H9 (cell line): Measurements from ENCODE around the gene CT45A10. TPM values are rescaled to one million over a fixed set of nuclear protein-coding genes. Genes with fewer than 3 reads are reported as not detected.
A peak's percentile ranks its signal among the peaks of the same experiment; 100 is the strongest.

Source experiments
- DNase-seq: peaks from one replicate; pipeline ENCODE4 v3.0.0-alpha.2; 2017
- H2AFZ ChIP-seq: one replicate; pipeline ENCODE4 v1.6.1; 2013; ENCODE audit warnings: mild to moderate bottlenecking, low read length, control low read depth, moderate library complexity
- H2AK5ac ChIP-seq: 2 replicates; pipeline ENCODE4 v1.6.1; 2013; ENCODE audit warnings: low read length, control low read depth, mixed read lengths; ENCODE audit not compliant: insufficient read length
- H2BK120ac ChIP-seq: one replicate; pipeline ENCODE4 v1.6.1; 2013; ENCODE audit warnings: low read depth, mild to moderate bottlenecking, low read length, control low read depth, inconsistent platforms; ENCODE audit not compliant: poor library complexity, severe bottlenecking
- H2BK12ac ChIP-seq: 2 replicates; pipeline ENCODE4 v1.6.1; 2013; ENCODE audit warnings: low read length, control low read depth, mixed read lengths, low read depth; ENCODE audit not compliant: insufficient read length
- H2BK15ac ChIP-seq: 2 replicates; pipeline ENCODE4 v1.6.1; 2013; ENCODE audit warnings: low read depth, low read length, control low read depth
- H2BK20ac ChIP-seq: one replicate; pipeline ENCODE4 v1.6.1; 2013; ENCODE audit warnings: low read depth, mild to moderate bottlenecking, low read length, control low read depth, inconsistent platforms; ENCODE audit not compliant: poor library complexity, severe bottlenecking
- H2BK5ac ChIP-seq: 2 replicates; pipeline ENCODE4 v1.6.1; 2013; ENCODE audit warnings: low read length, control low read depth, mixed read lengths; ENCODE audit not compliant: insufficient read length
- H3K14ac ChIP-seq: 2 replicates; pipeline ENCODE4 v1.6.1; 2013; ENCODE audit warnings: low read length, control low read depth; ENCODE audit not compliant: insufficient read depth
- H3K18ac ChIP-seq: 2 replicates; pipeline ENCODE4 v1.6.1; 2013; ENCODE audit warnings: low read depth, mild to moderate bottlenecking, mixed read lengths, low read length, control low read depth; ENCODE audit not compliant: insufficient read length
- H3K23ac ChIP-seq: 2 replicates; pipeline ENCODE4 v1.6.1; 2013; ENCODE audit warnings: low read length, control low read depth, mixed read lengths, low read depth; ENCODE audit not compliant: insufficient read length
- H3K23me2 ChIP-seq: 2 replicates; pipeline ENCODE4 v1.6.1; 2013; ENCODE audit warnings: low read depth, mild to moderate bottlenecking, mixed read lengths, low read length, control low read depth; ENCODE audit not compliant: insufficient read length, poor library complexity, severe bottlenecking
- H3K27ac ChIP-seq: 2 replicates; pipeline ENCODE4 v1.5.1; 2013; ENCODE audit warnings: low read length, control low read depth, mixed read lengths, low read depth; ENCODE audit not compliant: insufficient read length
- H3K27me3 ChIP-seq: 2 replicates; pipeline ENCODE4 v1.6.1; 2013; ENCODE audit warnings: low read length, control low read depth, inconsistent platforms; ENCODE audit not compliant: insufficient read depth
- H3K4ac ChIP-seq: 2 replicates; pipeline ENCODE4 v1.6.1; 2013; ENCODE audit warnings: low read depth, mild to moderate bottlenecking, control low read depth, inconsistent platforms, low read length, moderate library complexity
- H3K4me1 ChIP-seq: 2 replicates; pipeline ENCODE4 v1.6.1; 2013; ENCODE audit warnings: low read length, control low read depth, inconsistent platforms; ENCODE audit not compliant: insufficient read depth
- H3K4me2 ChIP-seq: 2 replicates; pipeline ENCODE4 v1.6.1; 2013; ENCODE audit warnings: low read length, control low read depth, mixed read lengths; ENCODE audit not compliant: insufficient read length, insufficient read depth
- H3K56ac ChIP-seq: 2 replicates; pipeline ENCODE4 v1.6.1; 2013; ENCODE audit warnings: low read depth, mild to moderate bottlenecking, mixed read lengths, low read length, control low read depth; ENCODE audit not compliant: insufficient read length
- H3K79me1 ChIP-seq: 2 replicates; pipeline ENCODE4 v1.6.1; 2013; ENCODE audit warnings: low read depth, mild to moderate bottlenecking, moderate library complexity, low read length, control low read depth, inconsistent platforms; ENCODE audit not compliant: insufficient read depth, poor library complexity, severe bottlenecking
- H3K79me2 ChIP-seq: 2 replicates; pipeline ENCODE4 v1.6.1; 2013; ENCODE audit warnings: low read length, control low read depth, inconsistent platforms; ENCODE audit not compliant: insufficient read depth
- H3K9ac ChIP-seq: 2 replicates; pipeline ENCODE4 v1.6.1; 2013; ENCODE audit warnings: low read length, control low read depth, mixed read lengths; ENCODE audit not compliant: insufficient read length; ENCODE audit errors: extremely low read depth
- H3K9me3 ChIP-seq: one replicate; pipeline ENCODE4 v1.6.1; 2013; ENCODE audit warnings: low read depth, low read length, inconsistent platforms; ENCODE audit not compliant: control insufficient read depth
- H3T11ph ChIP-seq: one replicate; pipeline ENCODE4 v1.6.1; 2013; ENCODE audit warnings: mild to moderate bottlenecking, low read length, control low read depth, inconsistent platforms
- H4K20me1 ChIP-seq: one replicate; pipeline ENCODE4 v1.6.1; 2013; ENCODE audit not compliant: control insufficient read depth, insufficient read length, insufficient read depth
- H4K5ac ChIP-seq: 2 replicates; pipeline ENCODE4 v1.6.1; 2013; ENCODE audit warnings: low read depth, mild to moderate bottlenecking, mixed read lengths, low read length, control low read depth; ENCODE audit not compliant: insufficient read length
- H4K8ac ChIP-seq: replicated peaks from 2 replicates; pipeline ENCODE4 v1.6.1; 2013; ENCODE audit warnings: low read length, control low read depth, mixed read lengths, low read depth; ENCODE audit not compliant: insufficient read length
- H4K91ac ChIP-seq: 2 replicates; pipeline ENCODE4 v1.6.1; 2013; ENCODE audit warnings: low read depth, mild to moderate bottlenecking, moderate library complexity, mixed read lengths, low read length, control low read depth; ENCODE audit not compliant: insufficient read length
- H3K27ac Mint-ChIP-seq, 3 experiments: 2 replicates in 2 of 3; 3 replicates in 1 of 3; pipeline ENCODE4 v1.8.0; 2020 to 2021; ENCODE audit warnings: mixed read lengths in 3 of 3, mild to moderate bottlenecking in 1 of 3, moderate library complexity in 1 of 3
- H3K27me3 Mint-ChIP-seq: 2 replicates; pipeline ENCODE4 v1.8.0; 2021; ENCODE audit warnings: low read depth, mild to moderate bottlenecking, moderate library complexity, mixed read lengths
- H3K36me3 Mint-ChIP-seq, 3 experiments: 2 replicates in 2 of 3; 3 replicates in 1 of 3; pipeline ENCODE4 v1.8.0; 2020 to 2021; ENCODE audit warnings: low read depth in 3 of 3, mixed read lengths in 3 of 3; ENCODE audit not compliant: insufficient read depth in 1 of 3
- H3K4me1 Mint-ChIP-seq, 2 experiments: 2 replicates each; pipeline ENCODE4 v1.8.0; 2020; ENCODE audit warnings: mixed read lengths in 2 of 2
- H3K4me3 Mint-ChIP-seq, 2 experiments: 2 replicates in 1 of 2; 3 replicates in 1 of 2; pipeline ENCODE4 v1.8.0; 2020 to 2021; ENCODE audit warnings: mild to moderate bottlenecking in 2 of 2, mixed read lengths in 2 of 2, moderate library complexity in 1 of 2
- H3K9me3 Mint-ChIP-seq, 2 experiments: 2 replicates in 1 of 2; 3 replicates in 1 of 2; pipeline ENCODE4 v1.8.0; 2020; ENCODE audit warnings: mild to moderate bottlenecking in 2 of 2, mixed read lengths in 2 of 2, moderate library complexity in 1 of 2
- WGBS: extraction: QIAGEN DNeasy Blood & Tissue Kit; methylation state at CpG from one replicate; pipeline ENCODE4 v1.1.7; 2013; ENCODE audit warnings: missing lambda C conversion rate, low lambda C conversion rate, mixed read lengths; ENCODE audit not compliant: insufficient read length; ENCODE audit errors: extremely low coverage; 5-methylcytosine and 5-hydroxymethylcytosine counted together
- long read RNA-seq: library from polyadenylated mRNA; unstranded; transcript quantifications from one replicate; pipeline ENCODE4 v2.0.0, GENCODE V29; 2020
- total RNA-seq: library from RNA; stranded (reverse); gene quantifications from 2 replicates; pipeline ENCODE4 v1.2.1, GENCODE V29; 2021
- TF ChIP-seq, protein P1 (sequence below): fragments of 200-600 bp; sonication (generic); conservative IDR thresholded peaks from 3 replicates; pipeline ENCODE4 v1.8.0; 2021; ENCODE audit warnings: antibody characterized with exemption, mild to moderate bottlenecking

Gene CT45A10, protein sequence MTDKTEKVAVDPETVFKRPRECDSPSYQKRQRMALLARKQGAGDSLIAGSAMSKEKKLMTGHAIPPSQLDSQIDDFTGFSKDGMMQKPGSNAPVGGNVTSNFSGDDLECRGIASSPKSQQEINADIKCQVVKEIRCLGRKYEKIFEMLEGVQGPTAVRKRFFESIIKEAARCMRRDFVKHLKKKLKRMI
- not detected in 2 replicates for total RNA-seq
- long read RNA-seq: 0 reads

DNA sequence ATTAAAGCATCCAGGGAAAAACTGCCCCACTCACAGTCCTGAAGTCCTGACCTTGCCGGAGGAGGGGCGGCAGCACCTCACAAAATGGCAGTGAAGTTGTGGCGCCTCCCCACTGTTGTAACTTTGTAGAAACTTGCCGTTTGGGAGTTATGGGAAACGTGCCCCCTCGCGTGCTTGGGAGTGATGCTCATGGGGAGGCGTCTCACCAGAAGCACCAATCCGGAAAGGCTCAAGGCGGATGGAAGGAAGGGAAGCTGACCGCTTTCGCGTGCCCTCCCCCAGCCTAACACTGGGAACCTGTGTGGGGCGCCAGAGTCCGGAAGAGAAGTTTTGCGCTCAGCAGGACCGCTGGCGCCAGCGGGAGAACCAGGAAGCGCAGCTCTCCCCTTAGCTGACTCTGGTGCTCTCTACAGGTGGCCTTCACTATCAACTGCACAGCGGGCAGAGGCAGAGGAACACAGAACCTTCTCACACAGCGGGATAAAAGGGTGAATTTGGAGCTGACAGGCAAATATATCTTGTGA is at the start of gene CT45A10, which contains the start of gene SAGE1:
Gene CT45A10 (minus strand): TSS at position 151 of the 524 bp plus-strand sequence. CDS start 8,100 bp downstream, outside the sequence.
Gene SAGE1 (plus strand): TSS at position 423 of the 524 bp plus-strand sequence. CDS start 2,527 bp downstream, outside the sequence.
- no peaks in the 10 kb centered on the region for H3K79me1 ChIP-seq
- TF ChIP-seq, protein P1, sequence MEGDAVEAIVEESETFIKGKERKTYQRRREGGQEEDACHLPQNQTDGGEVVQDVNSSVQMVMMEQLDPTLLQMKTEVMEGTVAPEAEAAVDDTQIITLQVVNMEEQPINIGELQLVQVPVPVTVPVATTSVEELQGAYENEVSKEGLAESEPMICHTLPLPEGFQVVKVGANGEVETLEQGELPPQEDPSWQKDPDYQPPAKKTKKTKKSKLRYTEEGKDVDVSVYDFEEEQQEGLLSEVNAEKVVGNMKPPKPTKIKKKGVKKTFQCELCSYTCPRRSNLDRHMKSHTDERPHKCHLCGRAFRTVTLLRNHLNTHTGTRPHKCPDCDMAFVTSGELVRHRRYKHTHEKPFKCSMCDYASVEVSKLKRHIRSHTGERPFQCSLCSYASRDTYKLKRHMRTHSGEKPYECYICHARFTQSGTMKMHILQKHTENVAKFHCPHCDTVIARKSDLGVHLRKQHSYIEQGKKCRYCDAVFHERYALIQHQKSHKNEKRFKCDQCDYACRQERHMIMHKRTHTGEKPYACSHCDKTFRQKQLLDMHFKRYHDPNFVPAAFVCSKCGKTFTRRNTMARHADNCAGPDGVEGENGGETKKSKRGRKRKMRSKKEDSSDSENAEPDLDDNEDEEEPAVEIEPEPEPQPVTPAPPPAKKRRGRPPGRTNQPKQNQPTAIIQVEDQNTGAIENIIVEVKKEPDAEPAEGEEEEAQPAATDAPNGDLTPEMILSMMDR: no peak
- H3K23ac ChIP-seq: no peak within 1 kb of the TSS
- no peak within 1 kb of the TSS for H3K4me3 Mint-ChIP-seq
- H3K36me3 Mint-ChIP-seq: peaks cover 3 to 20% (median 5%) of the 10 kb centered on the region in 3 experiments; a peak in 6 of 7 replicates
- no peak within 1 kb of the TSS for H3K18ac ChIP-seq
- H2BK15ac ChIP-seq: no peak within 1 kb of the TSS
- no peaks in the 10 kb centered on the region for H4K20me1 ChIP-seq
- H3K4ac ChIP-seq: no peak within 1 kb of the TSS
- no peak within 1 kb of the TSS for H3T11ph ChIP-seq
- H3K27ac ChIP-seq: no peak within 1 kb of the TSS
- peaks cover 66 to 83% of the 10 kb centered on the region in 2 experiments for H3K9me3 Mint-ChIP-seq
- DNase-seq: peak; percentile 37
- peaks cover 72% of the 10 kb centered on the region for H3K9me3 ChIP-seq
- no peak within 1 kb of the TSS for H3K9ac ChIP-seq
- no peak within 1 kb of the TSS for H2BK120ac ChIP-seq
- H2BK5ac ChIP-seq: no peak within 1 kb of the TSS
- no peak within 1 kb of the TSS for H2BK12ac ChIP-seq
- H4K8ac ChIP-seq: no peak within 1 kb of the TSS
- H3K27ac Mint-ChIP-seq: no peak within 1 kb of the TSS; a peak in 1 of 7 replicates
- H3K27me3 ChIP-seq: no peaks in the 10 kb centered on the region
- H4K91ac ChIP-seq: no peak within 1 kb of the TSS
- H3K4me2 ChIP-seq: no peak within 1 kb of the TSS
- no peaks in the 10 kb centered on the region for H3K79me2 ChIP-seq
- no peak within 1 kb of the TSS for H2BK20ac ChIP-seq
- H3K27me3 Mint-ChIP-seq: no peaks in the 10 kb centered on the region; the same call in none of the 2 replicates
- H2AFZ ChIP-seq: no peak within 1 kb of the TSS
- H3K56ac ChIP-seq: no peak within 1 kb of the TSS
- no peaks in the 10 kb centered on the region for H3K4me1 Mint-ChIP-seq
- no peak within 1 kb of the TSS for H4K5ac ChIP-seq
- H3K4me1 ChIP-seq: no peaks in the 10 kb centered on the region
- H3K23me2 ChIP-seq: no peaks in the 10 kb centered on the region
- no CpG with 5 or more reads among the region's 22 CpGs for WGBS
- H3K14ac ChIP-seq: no peak within 1 kb of the TSS
- no peak within 1 kb of the TSS for H2AK5ac ChIP-seq
